NB4 (cell line): ENCODE results near the gene CRB1.
A peak's percentile ranks its signal among the peaks of the same experiment; 100 is the strongest.

ENCODE experiments used
- CTCF ChIP-seq: IDR thresholded peaks from one replicate; pipeline ENCODE4 v1.5.1; 2012; ENCODE audit warnings: low read depth, low read length
- MAX ChIP-seq: IDR thresholded peaks from 2 replicates; pipeline ENCODE4 v1.6.1; 2011; ENCODE audit warnings: low read depth, low read length
- MYC ChIP-seq: IDR thresholded peaks from 2 replicates; pipeline ENCODE4 v1.6.1; 2011; ENCODE audit warnings: low read depth, low read length
- POLR2A ChIP-seq: IDR thresholded peaks from 2 replicates; pipeline ENCODE4 v1.6.1; 2011; ENCODE audit warnings: mild to moderate bottlenecking; ENCODE audit not compliant: insufficient read length; ENCODE audit errors: extremely low read depth

- TF ChIP-seq CTCF (peak; percentile 68), POLR2A (no peak), MYC (no peak), MAX (no peak)
Measured at GRCh38 chr1:197521118-197521739, 253.2 kb downstream of the CRB1 start.
